ENCODE results near the gene LCE1B. TPM values are rescaled to one million over a fixed set of nuclear protein-coding genes. Genes with fewer than 3 reads are reported as not detected.
A peak's percentile ranks its signal among the peaks of the same experiment; 100 is the strongest.

LCE1B gene
- not detected for total RNA-seq
- polyA plus RNA-seq, result not detected
- long read RNA-seq, donor 1, result 0 reads
- long read RNA-seq, donor 2, result 0 reads
- long read RNA-seq, donor 3, result 0 reads
- long read RNA-seq, donor 4, result 0 reads

GRCh38 chr1:152811671-152812070 lies at the start of gene LCE1B:
Gene LCE1B, plus strand, starts transcription at chr1:152811971. Its CDS starts 476 bp downstream, at chr1:152812447.
- ATAC-seq (no peak), DNase-seq (no peak)
- Histone ChIP-seq H3K4me1 (ENCODE audit: control insufficient read depth, insufficient read depth, low read length) (no peaks in the 10 kb centered on the region), H3K27me3 (ENCODE audit: control insufficient read depth, insufficient read depth) (no peaks in the 10 kb centered on the region), H3K4me3 (ENCODE audit: low read length) (no peak within 1 kb of the TSS), H3K9me3 (ENCODE audit: control insufficient read depth, low read length) (no peaks in the 10 kb centered on the region), H3K27ac (ENCODE audit: low read length) (no peak within 1 kb of the TSS)
- WGBS, result 88% methylated on average over 2 of the region's 2 CpGs
- intact Hi-C loops (cut with DNase I), result no loop called here

GRCh38 chr1:152768847-152769533 lies 42.8 kb upstream of the LCE1B start:
- WGBS, result 48% methylated on average over 8 of the region's 8 CpGs
- Histone ChIP-seq H3K27ac (ENCODE audit: low read length) (no peak overlapping the region), H3K27me3 (ENCODE audit: control insufficient read depth, insufficient read depth) (peaks cover 2% of the 10 kb centered on the region), H3K9me3 (ENCODE audit: control insufficient read depth, low read length) (no peaks in the 10 kb centered on the region), H3K4me3 (ENCODE audit: low read length) (no peak overlapping the region), H3K4me1 (ENCODE audit: control insufficient read depth, insufficient read depth, low read length) (no peaks in the 10 kb centered on the region)
- ATAC-seq, result no peak
- DNase-seq, result no peak
- intact Hi-C loops (cut with DNase I), result no loop called here

GRCh38 chr1:152770411-152770810 lies 41.4 kb upstream of the LCE1B start:
- intact Hi-C loops (cut with DNase I), result no loop called here
- WGBS, result 73% methylated on average over 1 of the region's 1 CpG

GRCh38 chr1:152774875-152775274 lies 36.9 kb upstream of the LCE1B start, which contains the start of gene LCE1F:
Gene LCE1F, plus strand, starts transcription at chr1:152775140. Its CDS starts 1,232 bp downstream, at chr1:152776372.
- no peak for ATAC-seq
- intact Hi-C loops (cut with DNase I), result no loop called here
- H3K27ac ChIP-seq (ENCODE audit: low read length), result no peak within 1 kb of the TSS
- 63% methylated on average over 6 of the region's 6 CpGs for WGBS
- H3K4me3 ChIP-seq (ENCODE audit: low read length), result no peak within 1 kb of the TSS
- no peaks in the 10 kb centered on the region for H3K27me3 ChIP-seq (ENCODE audit: control insufficient read depth, insufficient read depth)
- no peaks in the 10 kb centered on the region for H3K4me1 ChIP-seq (ENCODE audit: control insufficient read depth, insufficient read depth, low read length)
- H3K9me3 ChIP-seq (ENCODE audit: control insufficient read depth, low read length), result no peaks in the 10 kb centered on the region
- DNase-seq, result no peak

More at GRCh38 chr1:152770411-152770810, 41.4 kb upstream of the LCE1B start:
- no peak overlapping the region for H3K4me3 ChIP-seq (ENCODE audit: low read length)
- no peaks in the 10 kb centered on the region for H3K9me3 ChIP-seq (ENCODE audit: control insufficient read depth, low read length)
- DNase-seq (no peak), ATAC-seq (no peak)
- no peaks in the 10 kb centered on the region for H3K4me1 ChIP-seq (ENCODE audit: control insufficient read depth, insufficient read depth, low read length)
- H3K27me3 ChIP-seq (ENCODE audit: control insufficient read depth, insufficient read depth), result peaks cover 2% of the 10 kb centered on the region
- no peak overlapping the region for H3K27ac ChIP-seq (ENCODE audit: low read length)

GRCh38 chr1:152776361-152776760 lies 35.4 kb upstream of the LCE1B start:
- no peak overlapping the region for H3K27ac ChIP-seq (ENCODE audit: low read length)
- H3K4me1 ChIP-seq (ENCODE audit: control insufficient read depth, insufficient read depth, low read length), result no peaks in the 10 kb centered on the region
- no peak overlapping the region for H3K4me3 ChIP-seq (ENCODE audit: low read length)
- WGBS, result 71% methylated on average over 11 of the region's 11 CpGs
- ATAC-seq, result no peak
- intact Hi-C loops (cut with DNase I), result no loop called here
- no peaks in the 10 kb centered on the region for H3K27me3 ChIP-seq (ENCODE audit: control insufficient read depth, insufficient read depth)
- H3K9me3 ChIP-seq (ENCODE audit: control insufficient read depth, low read length), result no peaks in the 10 kb centered on the region
- DNase-seq, result no peak

- intact Hi-C loops (cut with DNase I), result no loop called here
- WGBS, result 52% methylated on average over 4 of the region's 4 CpGs
- ATAC-seq, result no peak
- H3K27me3 ChIP-seq (ENCODE audit: control insufficient read depth, insufficient read depth), result no peaks in the 10 kb centered on the region
- no peak overlapping the region for H3K27ac ChIP-seq (ENCODE audit: low read length)
- peak in 1 of 3 donors; percentile 11 for DNase-seq
- H3K9me3 ChIP-seq (ENCODE audit: control insufficient read depth, low read length), result no peaks in the 10 kb centered on the region
- no peaks in the 10 kb centered on the region for H3K4me1 ChIP-seq (ENCODE audit: control insufficient read depth, insufficient read depth, low read length)
- H3K4me3 ChIP-seq (ENCODE audit: low read length), result no peak overlapping the region
These were observed 34.1 kb upstream of the LCE1B start for GRCh38 chr1:152777510-152778137.

GRCh38 chr1:152783095-152783494 lies 28.7 kb upstream of the LCE1B start:
- no peaks in the 10 kb centered on the region for H3K27me3 ChIP-seq (ENCODE audit: control insufficient read depth, insufficient read depth)
- no peak overlapping the region for H3K27ac ChIP-seq (ENCODE audit: low read length)
- intact Hi-C loops (cut with DNase I), result no loop called here
- WGBS, result 50% methylated on average over 2 of the region's 2 CpGs
- H3K9me3 ChIP-seq (ENCODE audit: control insufficient read depth, low read length), result no peaks in the 10 kb centered on the region
- H3K4me3 ChIP-seq (ENCODE audit: low read length), result no peak overlapping the region
- DNase-seq (no peak), ATAC-seq (no peak)
- H3K4me1 ChIP-seq (ENCODE audit: control insufficient read depth, insufficient read depth, low read length), result no peaks in the 10 kb centered on the region

GRCh38 chr1:152786077-152786476 lies 25.7 kb upstream of the LCE1B start, which contains the start of gene LCE1E:
Gene LCE1E, plus strand, starts transcription at chr1:152786257. Its CDS starts 1,043 bp downstream, at chr1:152787300.
- no peak for DNase-seq
- no peaks in the 10 kb centered on the region for H3K27me3 ChIP-seq (ENCODE audit: control insufficient read depth, insufficient read depth)
- intact Hi-C loops (cut with DNase I), result no loop called here
- H3K27ac ChIP-seq (ENCODE audit: low read length), result no peak within 1 kb of the TSS
- H3K9me3 ChIP-seq (ENCODE audit: control insufficient read depth, low read length), result no peaks in the 10 kb centered on the region
- WGBS, result 26% methylated on average over 2 of the region's 2 CpGs
- H3K4me1 ChIP-seq (ENCODE audit: control insufficient read depth, insufficient read depth, low read length), result no peaks in the 10 kb centered on the region
- H3K4me3 ChIP-seq (ENCODE audit: low read length), result no peak within 1 kb of the TSS
- ATAC-seq, result no peak

- Histone ChIP-seq H3K9me3 (ENCODE audit: control insufficient read depth, low read length) (no peaks in the 10 kb centered on the region), H3K4me1 (ENCODE audit: control insufficient read depth, insufficient read depth, low read length) (no peaks in the 10 kb centered on the region), H3K27me3 (ENCODE audit: control insufficient read depth, insufficient read depth) (no peaks in the 10 kb centered on the region), H3K27ac (ENCODE audit: low read length) (no peak overlapping the region), H3K4me3 (ENCODE audit: low read length) (no peak overlapping the region)
- DNase-seq, result no peak
- no peak for ATAC-seq
- 60% methylated on average over 4 of the region's 4 CpGs for WGBS
- intact Hi-C loops (cut with DNase I), result no loop called here
These were observed 16.1 kb upstream of the LCE1B start for GRCh38 chr1:152795686-152796085.

- Histone ChIP-seq H3K4me1 (ENCODE audit: control insufficient read depth, insufficient read depth, low read length) (no peaks in the 10 kb centered on the region), H3K9me3 (ENCODE audit: control insufficient read depth, low read length) (no peaks in the 10 kb centered on the region), H3K27me3 (ENCODE audit: control insufficient read depth, insufficient read depth) (no peaks in the 10 kb centered on the region), H3K4me3 (ENCODE audit: low read length) (no peak within 1 kb of the TSS), H3K27ac (ENCODE audit: low read length) (no peak within 1 kb of the TSS)
- DNase-seq, result no peak
- 46% methylated on average over 3 of the region's 3 CpGs for WGBS
- intact Hi-C loops (cut with DNase I), result no loop called here
- ATAC-seq, result no peak
These were observed 15.3 kb upstream of the LCE1B start, which contains the start of gene LCE1D for GRCh38 chr1:152796421-152796820. Gene LCE1D, plus strand, starts transcription at chr1:152796721. Its CDS starts 1,074 bp downstream, at chr1:152797795.

GRCh38 chr1:152801333-152801732 lies 10.4 kb upstream of the LCE1B start:
- no peak overlapping the region for H3K27ac ChIP-seq (ENCODE audit: low read length)
- H3K4me1 ChIP-seq (ENCODE audit: control insufficient read depth, insufficient read depth, low read length), result no peaks in the 10 kb centered on the region
- no peaks in the 10 kb centered on the region for H3K9me3 ChIP-seq (ENCODE audit: control insufficient read depth, low read length)
- DNase-seq, result no peak
- intact Hi-C loops (cut with DNase I), result no loop called here
- H3K27me3 ChIP-seq (ENCODE audit: control insufficient read depth, insufficient read depth), result no peaks in the 10 kb centered on the region
- H3K4me3 ChIP-seq (ENCODE audit: low read length), result no peak overlapping the region
- 52% methylated on average over 1 of the region's 1 CpG for WGBS
- no peak for ATAC-seq

Measured in right cardiac atrium (tissue), 5 donors.